HG02610 (cell line): Measurements from ENCODE around the gene ARHGAP30.

ENCODE experiments used
- ATAC-seq: cut with Tn5 transposase; IDR thresholded peaks from one replicate; pipeline ENCODE4 v1.9.1; 2021; ENCODE audit warnings: mild to moderate bottlenecking, moderate library complexity; ENCODE audit not compliant: unreplicated experiment

The ARHGAP30 gene

DNA sequence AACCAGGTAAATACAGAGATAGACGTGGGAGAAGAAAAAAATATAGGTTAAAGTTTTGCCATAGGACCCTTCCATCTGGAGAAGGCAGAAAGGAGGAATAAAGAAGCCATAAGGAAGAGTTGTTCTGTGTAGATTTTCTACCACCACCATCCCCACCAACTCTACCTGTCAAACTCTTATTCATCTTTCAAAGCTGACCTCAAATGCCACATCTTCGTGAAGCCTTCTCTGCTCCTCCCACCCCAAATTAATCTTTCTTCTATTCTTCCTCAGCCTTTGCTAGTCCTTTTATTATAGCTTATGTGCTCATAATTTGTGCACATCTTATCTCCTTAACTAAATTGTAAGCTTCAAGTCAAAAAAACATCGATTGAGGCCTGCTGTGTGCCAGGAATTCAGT is 20.9 kb upstream of the ARHGAP30 start:
- no peak for ATAC-seq

DNA sequence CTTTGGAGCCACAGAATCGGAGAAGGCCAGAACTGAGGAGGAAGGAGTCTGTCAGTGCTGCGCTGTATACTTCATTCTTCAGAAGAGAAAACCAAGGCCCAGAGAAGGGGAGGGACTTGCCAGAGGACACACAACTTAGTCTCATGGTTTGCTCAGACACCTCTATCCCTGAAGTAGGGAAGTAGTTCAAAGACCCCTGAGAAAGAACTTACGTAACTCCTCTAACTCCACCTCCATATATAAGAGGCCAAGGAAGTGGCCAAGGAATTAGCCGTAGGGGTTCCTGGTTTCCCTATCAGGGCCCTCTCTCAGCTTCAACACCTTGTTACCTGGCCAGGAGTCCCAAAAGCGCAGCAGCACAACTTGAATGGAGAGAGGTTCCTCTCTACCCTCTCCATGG is 20.2 kb upstream of the ARHGAP30 start:
- no peak for ATAC-seq

DNA sequence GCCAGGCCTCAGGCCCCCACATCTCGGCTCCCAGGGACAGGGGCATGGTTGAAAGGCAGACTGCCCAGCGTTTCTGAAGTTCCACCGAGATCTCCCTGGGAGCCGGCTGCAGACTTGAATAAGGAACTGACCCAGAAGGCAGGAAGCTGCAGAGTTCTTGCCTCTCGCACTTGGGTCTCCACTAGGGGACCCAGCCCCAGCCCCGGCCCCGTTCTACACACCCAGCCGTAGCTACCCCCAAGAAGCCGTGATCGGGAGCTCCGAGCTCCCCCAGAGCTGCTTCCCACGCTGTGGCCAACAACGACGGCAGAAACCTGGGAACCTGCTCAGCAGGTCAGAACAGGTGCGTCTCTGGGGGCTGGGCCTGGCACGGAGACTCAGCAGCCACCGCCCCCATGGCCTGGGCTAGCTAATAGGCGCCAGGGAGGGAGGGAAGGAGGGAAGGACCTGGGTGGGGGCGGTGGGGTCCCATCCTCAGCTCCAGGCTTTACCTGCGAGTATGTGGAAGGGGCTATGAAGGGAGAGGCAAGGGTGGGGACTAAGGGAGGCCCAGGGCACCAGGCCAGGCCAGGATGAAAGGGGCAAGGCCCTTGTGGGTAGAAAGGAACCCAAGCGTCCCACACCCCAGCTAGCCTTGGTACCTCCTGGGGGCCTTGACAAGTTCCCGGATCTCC is 19.7 kb upstream of the ARHGAP30 start, which contains the start of gene NECTIN4:
NECTIN4 (minus strand) TSS at position 308 of the 674 bp plus-strand sequence; CDS start at position 46, 262 bp downstream.
- ATAC-seq = no peak

DNA sequence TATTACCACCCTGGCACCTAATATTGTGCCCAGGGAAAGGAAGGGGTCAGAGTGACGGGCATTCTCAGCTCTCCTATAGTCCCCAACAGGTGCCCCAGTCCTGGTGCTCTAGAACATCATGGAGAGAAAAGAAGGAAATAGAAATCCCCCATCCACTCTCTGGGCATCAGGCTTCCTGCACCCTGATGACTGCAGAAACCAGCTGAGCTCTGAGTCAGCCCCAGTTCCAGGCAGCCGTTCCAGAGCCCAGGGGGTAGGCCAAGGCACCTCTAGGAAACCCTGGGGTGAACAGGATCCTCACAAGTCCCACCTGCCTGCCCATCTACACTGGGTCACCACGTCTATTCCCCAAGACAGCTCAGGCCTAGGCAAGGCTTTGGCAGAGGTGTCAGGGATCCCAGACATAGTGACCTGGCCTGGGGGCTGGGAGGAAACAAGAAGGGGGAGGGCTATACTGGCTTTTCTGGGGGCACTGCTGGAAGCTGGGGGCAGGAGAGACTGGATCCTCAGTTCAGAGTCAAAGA is 19.0 kb upstream of the ARHGAP30 start:
- no peak for ATAC-seq

- no peak for ATAC-seq
Observed at GRCh38 chr1:161086457-161086856, 16.8 kb upstream of the ARHGAP30 start.

- no peak for ATAC-seq
Observed at GRCh38 chr1:161085165-161085564, 15.5 kb upstream of the ARHGAP30 start.

DNA sequence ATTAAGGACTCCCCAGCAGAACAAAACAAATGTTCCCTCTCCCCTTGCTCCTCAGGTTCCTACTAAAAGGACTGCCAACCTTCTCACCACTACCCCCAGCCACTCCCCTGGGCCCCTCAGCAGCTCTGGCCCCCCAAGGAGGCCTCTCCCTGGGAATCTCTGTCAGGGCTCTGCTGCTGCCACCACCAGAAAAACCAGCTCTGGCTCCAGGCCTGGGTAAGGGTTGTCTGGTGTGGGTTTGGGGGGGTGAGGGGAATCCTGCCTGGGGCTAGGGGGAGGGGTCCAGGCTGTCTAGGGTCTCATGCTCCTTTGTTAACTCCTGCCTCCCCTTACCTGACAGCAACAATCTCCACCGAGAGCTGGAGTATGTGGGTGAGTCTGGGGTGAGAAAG is 14.9 kb upstream of the ARHGAP30 start:
- ATAC-seq = no peak

DNA sequence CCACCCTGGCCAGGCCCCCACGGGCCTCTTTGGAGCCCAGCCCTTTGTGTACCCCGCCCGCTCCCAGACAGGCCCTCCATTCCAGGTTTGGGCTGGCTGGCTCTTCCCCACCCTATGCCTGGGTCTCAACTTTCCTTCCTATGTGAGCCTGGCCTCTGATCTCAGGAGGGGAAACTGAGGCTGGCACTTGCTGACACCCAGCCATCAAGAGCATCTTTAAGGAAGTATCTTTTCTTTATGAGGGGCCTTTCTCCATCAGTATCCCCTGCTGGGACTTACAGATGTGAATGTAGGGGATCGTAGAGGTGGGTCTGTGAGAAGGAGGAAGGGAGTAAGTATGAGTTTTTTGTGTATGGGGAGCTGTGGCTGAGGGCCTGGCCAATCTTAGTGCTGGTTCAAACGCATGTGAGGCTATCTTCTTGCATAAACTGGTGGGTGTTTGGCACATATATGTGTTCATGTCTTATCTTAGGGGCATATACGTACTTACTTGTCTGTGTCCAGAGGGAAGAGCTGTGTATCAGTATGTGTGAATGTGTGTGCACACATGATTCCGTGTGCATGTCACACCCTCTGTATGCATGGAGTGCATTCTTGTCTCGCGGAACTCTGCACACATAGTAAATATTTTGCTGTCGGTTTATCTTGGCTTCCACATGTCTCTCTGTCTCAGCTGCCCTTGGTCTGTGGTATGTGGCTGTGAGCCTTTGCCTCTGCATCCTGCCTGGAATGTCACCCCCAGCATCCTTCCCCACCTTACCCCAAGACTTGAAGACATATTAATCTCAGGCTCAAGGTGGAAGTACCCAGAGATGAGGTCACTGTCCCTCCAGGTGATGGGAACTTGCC is 14.3 kb upstream of the ARHGAP30 start:
- no peak for ATAC-seq

DNA sequence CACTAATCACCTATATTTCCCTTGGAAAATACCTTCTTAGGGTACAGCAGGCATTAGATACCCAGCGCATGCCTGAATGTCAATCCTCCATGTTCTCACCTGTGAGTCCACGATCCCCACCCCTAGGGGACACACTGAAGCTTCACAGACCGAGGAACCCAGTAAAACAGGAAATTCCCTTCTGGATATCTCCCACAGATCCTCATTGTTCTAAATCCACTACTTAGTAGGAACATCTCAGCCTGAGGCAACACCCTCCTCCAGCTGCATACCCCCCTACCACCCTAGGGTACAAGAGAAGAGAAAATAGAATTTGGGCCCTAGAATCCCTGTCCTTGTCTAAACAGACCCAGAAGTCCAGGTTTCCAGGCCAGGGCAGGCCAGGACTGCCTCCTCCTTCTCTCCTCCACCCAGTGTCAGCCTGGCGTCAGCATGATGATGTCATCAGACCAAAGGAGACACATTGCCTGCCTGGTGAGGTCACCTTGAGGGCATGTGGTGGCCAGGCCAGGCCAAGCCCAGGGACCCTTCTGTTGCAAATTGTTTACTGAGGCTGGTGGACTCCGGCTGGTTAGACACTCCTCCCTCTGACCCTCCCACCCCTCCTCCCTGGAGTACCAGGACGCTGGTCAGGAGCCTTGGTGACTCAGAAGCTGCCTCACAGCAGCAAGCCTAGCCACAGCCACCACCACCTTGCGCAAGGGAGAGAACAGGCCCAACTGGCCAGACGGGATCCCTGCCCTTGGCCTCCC is 13.5 kb upstream of the ARHGAP30 start:
- ATAC-seq = no peak

- no peak for ATAC-seq
Observed at GRCh38 chr1:161082483-161082882, 12.8 kb upstream of the ARHGAP30 start.

DNA sequence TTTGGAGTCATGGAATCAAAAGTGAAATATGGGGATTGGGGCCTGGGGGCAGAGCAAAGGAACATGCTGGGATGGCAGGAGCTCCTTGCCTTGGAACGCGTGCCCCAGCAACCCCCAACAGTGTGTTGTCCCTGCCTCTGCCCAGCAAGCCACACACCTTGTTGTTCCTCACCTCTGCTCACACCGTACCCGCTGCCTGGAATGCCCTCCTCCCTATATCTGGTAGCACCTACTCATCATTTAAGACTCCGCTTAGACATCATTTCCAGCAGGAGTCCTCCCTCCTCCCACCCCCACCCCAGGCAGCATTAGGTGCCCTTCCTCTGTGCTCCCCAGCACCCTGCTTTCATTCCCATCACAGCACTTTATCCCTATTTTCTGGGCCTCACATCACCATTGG is 11.8 kb upstream of the ARHGAP30 start:
- no peak for ATAC-seq

DNA sequence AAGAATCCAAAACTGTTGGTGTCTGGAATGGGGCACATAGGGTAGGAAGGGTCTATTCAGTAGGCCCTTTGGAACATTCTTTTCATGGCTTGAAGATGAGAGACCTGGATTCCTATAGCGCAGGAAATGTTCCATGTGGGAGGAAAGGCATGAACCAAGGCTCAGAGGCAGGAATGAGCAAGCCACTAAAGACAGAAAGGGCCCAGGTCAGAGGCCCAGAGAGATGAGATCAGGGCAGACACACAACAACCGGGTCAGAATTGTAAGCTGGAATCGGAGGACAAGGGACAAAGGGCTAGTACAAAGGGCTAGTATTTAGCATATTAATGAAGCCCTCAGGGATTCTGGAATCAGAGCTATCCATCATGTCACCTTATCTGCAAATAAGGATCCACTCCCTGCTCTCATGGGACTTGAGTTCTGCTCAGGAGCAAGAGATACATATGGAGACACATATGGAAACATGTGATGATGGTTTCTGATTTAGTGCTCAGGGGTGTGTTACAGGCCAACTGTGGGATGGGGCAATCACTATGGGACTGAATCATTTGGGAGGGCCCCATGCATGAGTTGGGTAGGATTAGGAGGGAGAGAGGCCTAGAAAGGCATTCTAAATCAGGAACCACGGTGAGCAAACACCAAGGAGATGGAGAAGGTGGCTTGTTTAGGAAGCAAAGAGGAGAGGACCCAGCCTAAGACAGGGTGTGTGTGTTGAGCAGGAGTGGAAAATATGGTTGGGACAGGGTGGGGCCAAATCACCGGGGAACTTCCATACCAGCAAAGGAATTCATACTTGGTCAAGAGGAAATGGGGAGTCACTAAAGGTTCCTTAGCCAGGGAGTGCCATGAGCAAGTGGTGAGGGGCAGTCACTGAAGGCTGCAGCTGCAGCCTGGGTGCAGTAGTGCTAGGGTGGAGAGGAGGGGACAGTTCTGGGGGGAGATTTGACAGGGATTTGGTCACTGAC is 11.0 kb upstream of the ARHGAP30 start:
- no peak for ATAC-seq

GRCh38 chr1:161079436-161080110 is 9.9 kb upstream of the ARHGAP30 start:
- no peak for ATAC-seq

- no peak for ATAC-seq
Observed at GRCh38 chr1:161077426-161077825, 7.7 kb upstream of the ARHGAP30 start.

DNA sequence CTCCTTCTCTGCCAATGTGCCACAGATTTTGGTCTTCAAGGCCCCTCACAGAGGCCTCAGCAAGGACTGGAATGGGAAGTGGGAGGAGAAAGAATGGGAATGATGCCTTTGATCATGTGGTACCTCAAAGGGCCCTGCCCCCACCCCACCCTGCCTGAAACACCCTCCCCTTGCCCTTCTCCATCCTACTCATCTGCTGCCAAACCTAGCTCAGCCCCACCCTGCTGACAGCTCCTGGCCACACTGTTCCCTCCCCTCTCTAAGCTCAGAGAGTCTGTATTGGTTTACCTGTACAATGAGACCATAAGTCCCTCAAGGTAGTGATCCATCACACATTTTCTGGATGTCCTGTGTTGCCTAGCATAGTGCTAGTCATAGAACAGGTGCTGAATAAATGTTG is 6.7 kb upstream of the ARHGAP30 start:
- ATAC-seq = no peak

GRCh38 chr1:161074676-161075368 is 5.1 kb upstream of the ARHGAP30 start:
- no peak for ATAC-seq

- no peak for ATAC-seq
Observed at GRCh38 chr1:161073474-161074121, 3.9 kb upstream of the ARHGAP30 start.

- ATAC-seq = no peak
Observed at GRCh38 chr1:161072751-161073449, 3.2 kb upstream of the ARHGAP30 start.
